ENCODE results near the gene STON2. TPM values are rescaled to one million over a fixed set of nuclear protein-coding genes. Genes with fewer than 3 reads are reported as not detected.

The STON2 gene
- total RNA-seq, 1 experiment from 2014 or later: not detected

GRCh38 chr14:81268016-81268416 lies 132.1 kb downstream of the STON2 start:
- Histone ChIP-seq H4K20me1 (ENCODE audit: insufficient read depth, low read depth, low read length) (no peaks in the 10 kb centered on the region), H3K9me2 (replicated peaks; ENCODE audit: insufficient read depth, low read length) (no peaks in the 10 kb centered on the region), H3K27ac (ENCODE audit: low read length) (no peak overlapping the region), H3K4me3 (ENCODE audit: low read length) (no peak overlapping the region), H3K27me3 (ENCODE audit: low read length) (no peaks in the 10 kb centered on the region), H3K36me3 (ENCODE audit: insufficient read depth, low read length) (no peaks in the 10 kb centered on the region), H3K4me1 (ENCODE audit: low read length) (no peaks in the 10 kb centered on the region), H2AFZ (ENCODE audit: low read length) (no peak overlapping the region), H3K9ac (ENCODE audit: low read length) (no peak overlapping the region), H3K79me2 (ENCODE audit: low read length) (no peaks in the 10 kb centered on the region), H3K9me3 (ENCODE audit: low read length) (no peaks in the 10 kb centered on the region), H3K4me2 (ENCODE audit: low read depth, low read length, poor library complexity, severe bottlenecking) (no peak overlapping the region)
- no peak for DNase-seq

- H3K4me2 ChIP-seq (ENCODE audit: low read depth, low read length, poor library complexity, severe bottlenecking): no peak overlapping the region
- H3K4me3 ChIP-seq (ENCODE audit: low read length): no peak overlapping the region
- no peaks in the 10 kb centered on the region for H3K9me3 ChIP-seq (ENCODE audit: low read length)
- no peak overlapping the region for H2AFZ ChIP-seq (ENCODE audit: low read length)
- H3K27me3 ChIP-seq (ENCODE audit: low read length): no peaks in the 10 kb centered on the region
- H3K9ac ChIP-seq (ENCODE audit: low read length): no peak overlapping the region
- no peaks in the 10 kb centered on the region for H3K4me1 ChIP-seq (ENCODE audit: low read length)
- no peaks in the 10 kb centered on the region for H4K20me1 ChIP-seq (ENCODE audit: insufficient read depth, low read depth, low read length)
- H3K79me2 ChIP-seq (ENCODE audit: low read length): no peaks in the 10 kb centered on the region
- H3K27ac ChIP-seq (ENCODE audit: low read length): no peak overlapping the region
- no peaks in the 10 kb centered on the region for H3K36me3 ChIP-seq (ENCODE audit: insufficient read depth, low read length)
- DNase-seq: no peak
- no peaks in the 10 kb centered on the region for H3K9me2 ChIP-seq (replicated peaks; ENCODE audit: insufficient read depth, low read length)
Measured at GRCh38 chr14:81265636-81266169, 134.4 kb downstream of the STON2 start.

- Histone ChIP-seq H3K36me3 (ENCODE audit: insufficient read depth, low read length) (no peaks in the 10 kb centered on the region), H2AFZ (ENCODE audit: low read length) (no peak overlapping the region), H3K9ac (ENCODE audit: low read length) (no peak overlapping the region)
Measured at GRCh38 chr14:81264671-81265070, 135.5 kb downstream of the STON2 start.

DNA sequence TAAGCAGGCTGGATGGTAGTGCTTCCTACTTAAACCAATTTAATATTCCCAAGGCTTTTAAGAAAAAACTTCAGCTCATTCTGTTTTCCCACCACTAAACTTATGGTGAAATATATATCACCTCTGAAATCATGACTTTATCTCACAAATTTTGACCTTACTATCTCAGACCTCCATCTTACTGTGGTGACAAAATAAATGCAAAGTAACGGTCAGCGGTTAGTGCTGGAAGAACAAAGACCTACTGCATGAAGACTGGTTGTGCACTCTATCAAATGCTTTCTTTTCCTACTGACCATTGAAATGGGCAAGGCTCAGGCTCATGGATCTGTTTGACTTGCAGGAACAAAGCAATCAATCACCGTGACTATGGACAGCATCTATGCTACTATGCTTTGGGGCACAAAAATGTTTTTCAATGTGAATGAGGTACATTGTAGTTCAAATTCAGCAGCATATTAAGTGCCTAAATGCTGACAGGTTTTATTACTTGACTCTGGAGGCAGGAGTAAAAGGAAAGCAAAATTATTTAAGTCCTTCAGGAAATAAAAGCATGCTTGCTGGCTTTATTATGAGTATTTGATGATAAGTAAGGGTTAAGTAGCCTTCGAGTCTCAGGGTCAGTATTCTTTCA lies 136.2 kb downstream of the STON2 start:
- no peak for DNase-seq
- H3K4me1 ChIP-seq (ENCODE audit: low read length): no peaks in the 10 kb centered on the region
- H3K27ac ChIP-seq (ENCODE audit: low read length): no peak overlapping the region
- no peaks in the 10 kb centered on the region for H4K20me1 ChIP-seq (ENCODE audit: insufficient read depth, low read depth, low read length)
- H3K9me2 ChIP-seq (replicated peaks; ENCODE audit: insufficient read depth, low read length): no peaks in the 10 kb centered on the region
- no peak overlapping the region for H3K9ac ChIP-seq (ENCODE audit: low read length)
- H3K27me3 ChIP-seq (ENCODE audit: low read length): no peaks in the 10 kb centered on the region
- no peak overlapping the region for H3K4me2 ChIP-seq (ENCODE audit: low read depth, low read length, poor library complexity, severe bottlenecking)
- no peaks in the 10 kb centered on the region for H3K79me2 ChIP-seq (ENCODE audit: low read length)
- no peak overlapping the region for H3K4me3 ChIP-seq (ENCODE audit: low read length)
- H3K36me3 ChIP-seq (ENCODE audit: insufficient read depth, low read length): no peaks in the 10 kb centered on the region
- H2AFZ ChIP-seq (ENCODE audit: low read length): no peak overlapping the region
- H3K9me3 ChIP-seq (ENCODE audit: low read length): no peaks in the 10 kb centered on the region

More at GRCh38 chr14:81264671-81265070, 135.5 kb downstream of the STON2 start:
- no peaks in the 10 kb centered on the region for H3K9me2 ChIP-seq (replicated peaks; ENCODE audit: insufficient read depth, low read length)
- no peaks in the 10 kb centered on the region for H3K9me3 ChIP-seq (ENCODE audit: low read length)
- no peak for DNase-seq
- H3K4me2 ChIP-seq (ENCODE audit: low read depth, low read length, poor library complexity, severe bottlenecking): no peak overlapping the region
- H3K79me2 ChIP-seq (ENCODE audit: low read length): no peaks in the 10 kb centered on the region
- H3K27ac ChIP-seq (ENCODE audit: low read length): no peak overlapping the region
- no peak overlapping the region for H3K4me3 ChIP-seq (ENCODE audit: low read length)
- H3K4me1 ChIP-seq (ENCODE audit: low read length): no peaks in the 10 kb centered on the region
- H3K27me3 ChIP-seq (ENCODE audit: low read length): no peaks in the 10 kb centered on the region
- no peaks in the 10 kb centered on the region for H4K20me1 ChIP-seq (ENCODE audit: insufficient read depth, low read depth, low read length)

GRCh38 chr14:81261176-81261575 lies 138.9 kb downstream of the STON2 start:
- Histone ChIP-seq H4K20me1 (ENCODE audit: insufficient read depth, low read depth, low read length) (no peaks in the 10 kb centered on the region), H3K9me3 (ENCODE audit: low read length) (no peaks in the 10 kb centered on the region), H3K4me1 (ENCODE audit: low read length) (no peaks in the 10 kb centered on the region), H2AFZ (ENCODE audit: low read length) (no peak overlapping the region), H3K79me2 (ENCODE audit: low read length) (no peaks in the 10 kb centered on the region), H3K4me3 (ENCODE audit: low read length) (no peak overlapping the region), H3K27ac (ENCODE audit: low read length) (no peak overlapping the region), H3K9ac (ENCODE audit: low read length) (no peak overlapping the region), H3K4me2 (ENCODE audit: low read depth, low read length, poor library complexity, severe bottlenecking) (no peak overlapping the region), H3K27me3 (ENCODE audit: low read length) (no peaks in the 10 kb centered on the region), H3K36me3 (ENCODE audit: insufficient read depth, low read length) (no peaks in the 10 kb centered on the region), H3K9me2 (replicated peaks; ENCODE audit: insufficient read depth, low read length) (no peaks in the 10 kb centered on the region)
- no peak for DNase-seq

DNA sequence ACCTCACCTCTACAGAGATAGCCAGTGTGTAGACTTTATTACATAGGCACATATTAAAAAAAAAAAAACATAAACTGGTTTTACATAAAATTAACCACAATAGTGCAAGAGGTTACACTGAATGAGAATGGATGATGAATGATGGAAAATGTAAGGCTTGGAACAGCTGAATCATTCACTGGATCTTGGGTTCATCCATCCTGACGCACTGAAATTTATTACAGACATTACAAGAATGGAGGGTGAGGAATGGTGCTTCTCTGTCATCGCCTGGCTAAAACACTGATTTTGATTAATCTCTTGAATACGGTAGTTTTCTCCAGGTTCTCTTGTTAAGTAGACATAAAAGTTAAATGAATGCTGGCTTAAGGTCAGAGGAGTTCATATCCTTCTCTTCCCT lies 139.4 kb downstream of the STON2 start:
- Histone ChIP-seq H3K27ac (ENCODE audit: low read length) (no peak overlapping the region), H3K9ac (ENCODE audit: low read length) (no peak overlapping the region), H3K4me3 (ENCODE audit: low read length) (no peak overlapping the region), H3K9me3 (ENCODE audit: low read length) (no peaks in the 10 kb centered on the region), H3K79me2 (ENCODE audit: low read length) (no peaks in the 10 kb centered on the region), H3K4me2 (ENCODE audit: low read depth, low read length, poor library complexity, severe bottlenecking) (no peak overlapping the region), H2AFZ (ENCODE audit: low read length) (no peak overlapping the region), H3K4me1 (ENCODE audit: low read length) (no peaks in the 10 kb centered on the region), H3K9me2 (replicated peaks; ENCODE audit: insufficient read depth, low read length) (no peaks in the 10 kb centered on the region), H3K36me3 (ENCODE audit: insufficient read depth, low read length) (no peaks in the 10 kb centered on the region), H4K20me1 (ENCODE audit: insufficient read depth, low read depth, low read length) (no peaks in the 10 kb centered on the region), H3K27me3 (ENCODE audit: low read length) (no peaks in the 10 kb centered on the region)
- DNase-seq: no peak

DNA sequence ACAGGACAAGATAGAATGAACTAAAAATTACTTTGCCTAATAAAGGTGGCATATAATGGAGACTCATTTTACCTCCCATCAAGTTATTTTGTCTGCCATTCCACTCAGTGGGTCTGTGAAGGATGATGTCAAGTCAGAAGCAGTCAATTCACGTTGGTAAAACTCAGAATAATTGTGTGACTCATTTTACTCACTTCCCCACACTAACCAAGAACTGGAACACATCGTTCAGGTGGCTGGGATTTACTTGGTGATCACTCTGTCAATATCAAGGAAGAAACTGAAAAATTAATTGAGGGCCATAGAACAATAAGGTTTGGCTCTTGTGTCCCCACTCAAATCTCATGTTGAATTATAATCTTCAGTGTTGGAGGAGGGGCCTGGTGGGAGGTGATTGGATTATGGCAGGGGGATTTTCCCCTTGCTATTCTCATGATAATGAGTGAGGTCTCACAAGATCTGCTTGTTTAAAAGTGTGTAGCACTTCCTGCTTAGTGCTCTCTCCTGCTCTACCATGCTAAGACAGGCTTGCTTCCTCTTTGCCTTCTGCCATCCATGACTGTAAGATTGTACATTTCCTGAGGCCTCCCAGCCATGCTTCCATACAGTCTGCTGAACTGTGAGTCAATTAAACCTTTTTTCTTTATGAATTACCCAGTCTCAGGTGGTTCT lies 143.7 kb downstream of the STON2 start:
- H3K79me2 ChIP-seq (ENCODE audit: low read length): no peaks in the 10 kb centered on the region
- H3K9ac ChIP-seq (ENCODE audit: low read length): no peak overlapping the region
- H2AFZ ChIP-seq (ENCODE audit: low read length): no peak overlapping the region
- H3K27ac ChIP-seq (ENCODE audit: low read length): no peak overlapping the region
- no peaks in the 10 kb centered on the region for H3K9me2 ChIP-seq (replicated peaks; ENCODE audit: insufficient read depth, low read length)
- H4K20me1 ChIP-seq (ENCODE audit: insufficient read depth, low read depth, low read length): no peaks in the 10 kb centered on the region
- H3K27me3 ChIP-seq (ENCODE audit: low read length): no peaks in the 10 kb centered on the region
- H3K4me2 ChIP-seq (ENCODE audit: low read depth, low read length, poor library complexity, severe bottlenecking): no peak overlapping the region
- H3K4me3 ChIP-seq (ENCODE audit: low read length): no peak overlapping the region
- H3K9me3 ChIP-seq (ENCODE audit: low read length): no peaks in the 10 kb centered on the region
- no peaks in the 10 kb centered on the region for H3K4me1 ChIP-seq (ENCODE audit: low read length)
- H3K36me3 ChIP-seq (ENCODE audit: insufficient read depth, low read length): no peaks in the 10 kb centered on the region
- no peak for DNase-seq

GRCh38 chr14:81252278-81252677 lies 147.8 kb downstream of the STON2 start:
- Histone ChIP-seq H3K4me1 (ENCODE audit: low read length) (no peaks in the 10 kb centered on the region), H3K79me2 (ENCODE audit: low read length) (no peaks in the 10 kb centered on the region), H3K4me2 (ENCODE audit: low read depth, low read length, poor library complexity, severe bottlenecking) (no peak overlapping the region), H3K4me3 (ENCODE audit: low read length) (no peak overlapping the region), H3K27me3 (ENCODE audit: low read length) (no peaks in the 10 kb centered on the region), H3K9me2 (replicated peaks; ENCODE audit: insufficient read depth, low read length) (no peaks in the 10 kb centered on the region), H3K36me3 (ENCODE audit: insufficient read depth, low read length) (no peaks in the 10 kb centered on the region), H3K27ac (ENCODE audit: low read length) (no peak overlapping the region), H4K20me1 (ENCODE audit: insufficient read depth, low read depth, low read length) (no peaks in the 10 kb centered on the region), H3K9ac (ENCODE audit: low read length) (no peak overlapping the region), H3K9me3 (ENCODE audit: low read length) (no peaks in the 10 kb centered on the region), H2AFZ (ENCODE audit: low read length) (no peak overlapping the region)
- no peak for DNase-seq

Measured in Karpas-422 (cell line).